H1 (cell line): ENCODE data around the gene B4GALT5. TPM values are rescaled to one million over a fixed set of nuclear protein-coding genes. Genes with fewer than 3 reads are reported as not detected.

Source experiments
- CTCF ChIA-PET: fragments of 300-600 bp; sonication (Branson Sonifier 250); formaldehyde crosslinking; loops from one replicate; lab custom pipeline; 2021; ENCODE audit not compliant: partially characterized antibody; lab: Charles Lee
- POLR2A ChIA-PET: fragments of 300-600 bp; sonication (Branson Sonifier 250); formaldehyde crosslinking; loops from one replicate; lab custom pipeline; 2021; ENCODE audit warnings: inconsistent platforms; ENCODE audit not compliant: partially characterized antibody; lab: Charles Lee
- DNase-seq, 2 experiments: peaks; one replicate each; pipeline versions ENCODE4 v3.0.0 to v3.0.0-alpha.2; 2010 to 2022; ENCODE audit warnings: low spot score in 2 of 2, low read depth in 1 of 2, mixed read lengths in 1 of 2
- FAIRE-seq: peaks from 2 replicates; lab custom pipeline; 2011; peaks lifted over from hg19 to GRCh38; lab: Jason Lieb, UNC
- H2AFZ ChIP-seq: 2 replicates; pipeline ENCODE4 v1.8.1; 2012; ENCODE audit warnings: low read length, inconsistent platforms
- H2AK5ac ChIP-seq: 2 replicates; pipeline ENCODE4 v1.6.1; 2013; ENCODE audit warnings: low read depth, low read length
- H2BK120ac ChIP-seq: replicated peaks from 2 replicates; pipeline ENCODE3; 2013; ENCODE audit warnings: low read depth, low read length, inconsistent platforms
- H2BK12ac ChIP-seq: 2 replicates; pipeline ENCODE4 v1.6.1; 2013; ENCODE audit warnings: low read depth, low read length
- H2BK15ac ChIP-seq: 2 replicates; pipeline ENCODE4 v1.6.1; 2013; ENCODE audit warnings: low read length
- H2BK20ac ChIP-seq: 2 replicates; pipeline ENCODE4 v1.6.1; 2013; ENCODE audit warnings: low read length
- H2BK5ac ChIP-seq: 2 replicates; pipeline ENCODE4 v1.6.1; 2013; ENCODE audit warnings: low read depth, low read length
- H3K14ac ChIP-seq: 2 replicates; pipeline ENCODE4 v1.6.1; 2013; ENCODE audit warnings: inconsistent platforms; ENCODE audit not compliant: insufficient read length
- H3K18ac ChIP-seq: 2 replicates; pipeline ENCODE4 v1.6.1; 2013; ENCODE audit warnings: low read length; ENCODE audit errors: extremely low read depth
- H3K23ac ChIP-seq: 2 replicates; pipeline ENCODE4 v1.6.1; 2013; ENCODE audit warnings: inconsistent platforms; ENCODE audit not compliant: insufficient read length
- H3K23me2 ChIP-seq: 2 replicates; pipeline ENCODE4 v1.6.1; 2013; ENCODE audit warnings: low read depth, low read length
- H3K27ac ChIP-seq: 2 replicates; pipeline ENCODE4 v1.6.1; 2011; ENCODE audit warnings: low read depth, low read length, inconsistent platforms
- H3K27me3 ChIP-seq, 4 experiments: replicated peaks in 1 of 4; 1 replicate in 1 of 4; 2 replicates in 3 of 4; pipeline versions ENCODE4 v1.6.1 to v1.8.1; 2011 to 2013; ENCODE audit warnings: low read length in 3 of 4, mild to moderate bottlenecking in 3 of 4, inconsistent platforms in 2 of 4, mixed read lengths in 2 of 4, moderate library complexity in 1 of 4; ENCODE audit not compliant: control insufficient read depth in 3 of 4, insufficient read depth in 3 of 4; ENCODE audit errors: extremely low read depth in 1 of 4
- H3K36me3 ChIP-seq, 4 experiments: 2 replicates each; pipeline versions ENCODE4 v1.6.1 to v1.8.1; 2011 to 2013; ENCODE audit warnings: mild to moderate bottlenecking in 4 of 4, low read length in 3 of 4, moderate library complexity in 2 of 4, control low read depth in 1 of 4, inconsistent platforms in 1 of 4; ENCODE audit not compliant: insufficient read depth in 4 of 4, control insufficient read depth in 2 of 4
- H3K4ac ChIP-seq: replicated peaks from 2 replicates; pipeline ENCODE3; 2013; ENCODE audit warnings: low read length, low read depth, mixed read lengths, inconsistent platforms; ENCODE audit not compliant: insufficient read length
- H3K4me1 ChIP-seq, 4 experiments: replicated peaks in 1 of 4; 1 replicate in 1 of 4; 2 replicates in 3 of 4; pipeline versions ENCODE4 v1.6.1 to v1.8.1; 2011 to 2013; ENCODE audit warnings: low read length in 3 of 4, inconsistent platforms in 2 of 4, mixed read lengths in 1 of 4; ENCODE audit not compliant: insufficient read depth in 4 of 4, control insufficient read depth in 3 of 4
- H3K4me2 ChIP-seq, 2 experiments: 2 replicates each; pipeline versions ENCODE4 v1.6.1 to v1.8.1; 2011 to 2013; ENCODE audit warnings: low read depth in 2 of 2, low read length in 2 of 2, control low read depth in 1 of 2, inconsistent platforms in 1 of 2, mild to moderate bottlenecking in 1 of 2; ENCODE audit not compliant: insufficient read depth in 1 of 2
- H3K4me3 ChIP-seq, 4 experiments: fragments of 200-600, 300-600 bp in 1 of 4; sonication (generic), shearing (Covaris generic), sonication (Bioruptor Twin) in 1 of 4; 2 replicates each; pipeline versions ENCODE4 v1.5.1 to v1.8.1; 2011 to 2016; ENCODE audit warnings: low read length in 4 of 4, low read depth in 3 of 4, control low read depth in 2 of 4, inconsistent platforms in 2 of 4, mild to moderate bottlenecking in 2 of 4, mixed read lengths in 1 of 4, moderate library complexity in 1 of 4; ENCODE audit not compliant: insufficient read depth in 2 of 4; ENCODE audit errors: extremely low read depth in 1 of 4
- H3K56ac ChIP-seq: replicated peaks from 2 replicates; pipeline ENCODE3; 2013; ENCODE audit warnings: low read depth, mild to moderate bottlenecking, mixed read lengths, low read length, inconsistent platforms; ENCODE audit not compliant: insufficient read length
- H3K79me1 ChIP-seq: 2 replicates; pipeline ENCODE4 v1.6.1; 2013; ENCODE audit warnings: low read depth, low read length, control low read depth
- H3K79me2 ChIP-seq, 2 experiments: 2 replicates each; pipeline versions ENCODE4 v1.6.1 to v1.8.1; 2012 to 2013; ENCODE audit warnings: low read length in 2 of 2, mild to moderate bottlenecking in 2 of 2, inconsistent platforms in 1 of 2; ENCODE audit not compliant: insufficient read depth in 2 of 2, control insufficient read depth in 1 of 2
- H3K9ac ChIP-seq, 4 experiments: replicated peaks in 1 of 4; 1 replicate in 1 of 4; 2 replicates in 3 of 4; pipeline versions ENCODE4 v1.6.1 to v1.8.1; 2011 to 2013; ENCODE audit warnings: low read depth in 3 of 4, low read length in 3 of 4, control low read depth in 2 of 4, mild to moderate bottlenecking in 2 of 4, moderate library complexity in 2 of 4, inconsistent platforms in 1 of 4; ENCODE audit errors: extremely low read depth in 1 of 4
- H3K9me3 ChIP-seq, 2 experiments: 2 replicates each; pipeline versions ENCODE4 v1.6.1 to v1.8.1; 2012 to 2013; ENCODE audit warnings: mild to moderate bottlenecking in 2 of 2, moderate library complexity in 2 of 2, control low read depth in 1 of 2, inconsistent platforms in 1 of 2, low read depth in 1 of 2, low read length in 1 of 2, mixed read lengths in 1 of 2; ENCODE audit not compliant: insufficient read depth in 2 of 2
- H4K20me1 ChIP-seq, 2 experiments: replicated peaks in 1 of 2; 2 replicates each; pipeline versions ENCODE3 to v1.8.1; 2011 to 2013; ENCODE audit warnings: inconsistent platforms in 2 of 2, low read length in 2 of 2, mild to moderate bottlenecking in 1 of 2; ENCODE audit not compliant: insufficient read depth in 2 of 2, control insufficient read depth in 1 of 2
- H4K5ac ChIP-seq: 2 replicates; pipeline ENCODE4 v1.6.1; 2013; ENCODE audit warnings: low read length, low read depth, mixed read lengths, inconsistent platforms; ENCODE audit not compliant: insufficient read length
- H4K8ac ChIP-seq: 2 replicates; pipeline ENCODE4 v1.8.0; 2013; ENCODE audit warnings: mild to moderate bottlenecking, moderate library complexity, low read length, inconsistent platforms; ENCODE audit not compliant: insufficient read depth; ENCODE audit errors: extremely low read depth
- H4K91ac ChIP-seq: replicated peaks from 2 replicates; pipeline ENCODE3; 2013; ENCODE audit warnings: low read length, mixed read lengths, inconsistent platforms; ENCODE audit not compliant: insufficient read length
- PHF8 ChIP-seq: fragments of 200-600 bp; sonication (generic); conservative IDR thresholded peaks from 2 replicates; pipeline ENCODE4 v1.7.1; 2012; ENCODE audit warnings: low read depth, mild to moderate bottlenecking, inconsistent platforms, low read length, moderate library complexity
- POLR2A ChIP-seq, 2 experiments: IDR thresholded peaks; 1 replicate in 1 of 2; 2 replicates in 1 of 2; pipeline ENCODE4 v1.6.1; 2011; ENCODE audit warnings: low read depth in 2 of 2, low read length in 2 of 2, mild to moderate bottlenecking in 2 of 2; ENCODE audit errors: control extremely low read depth in 1 of 2
- RAD21 ChIP-seq, 2 experiments: IDR thresholded peaks in 1 of 2; conservative IDR thresholded peaks in 1 of 2; 2 replicates each; pipeline ENCODE4 v1.6.1; 2011; ENCODE audit warnings: low read depth in 2 of 2, low read length in 2 of 2, improper control_type of control experiment in 1 of 2, inconsistent platforms in 1 of 2, mild to moderate bottlenecking in 1 of 2, moderate library complexity in 1 of 2
- WGBS, 2 experiments: shearing (Covaris generic) in 1 of 2; methylation state at CpG; one replicate each; pipeline versions ENCODE4 v1.1.6 to v1.1.7; 2013 to 2015; ENCODE audit warnings: low lambda C conversion rate in 2 of 2, mixed read lengths in 2 of 2, inconsistent platforms in 1 of 2, low coverage in 1 of 2, missing lambda C conversion rate in 1 of 2; ENCODE audit not compliant: insufficient replicate concordance in 2 of 2, insufficient coverage in 1 of 2, insufficient read length in 1 of 2; ENCODE audit errors: extremely low coverage in 1 of 2, missing lambda C conversion rate in 1 of 2; 5-methylcytosine and 5-hydroxymethylcytosine counted together
- polyA plus RNA-seq, 7 experiments: library from polyadenylated mRNA; depleted of rRNA in 3 of 7; stranded (reverse) in 5 of 7; unstranded in 2 of 7; fragments of >200 nt in 5 of 7; fragments of 200-250 nt in 2 of 7; gene quantifications; 1 replicate in 5 of 7; 2 replicates in 1 of 7; 4 replicates in 1 of 7; pipeline versions ENCODE4 v1.2.1 to v1.2.3, GENCODE V29; 2011 to 2013; ENCODE audit warnings: missing spikeins in 2 of 7, mixed read lengths in 2 of 7
- total RNA-seq: library from RNA; stranded (reverse); fragmentation: NEBNext Ultra II Directional; extraction: Animal tissue kit (Norgen Biotek cat#: 25700); gene quantifications from 2 replicates; pipeline ENCODE4 v1.2.1, GENCODE V29; 2021

B4GALT5 gene
- total and polyA plus RNA-seq, 2 of the 8 experiments (the other 6 are each of a cell fraction or from before 2014, with no cell fraction given) = 46.5 to 75.4 TPM

GRCh38 chr20:49631061-49631716 lies 82.5 kb downstream of the B4GALT5 start:
- H3K27ac ChIP-seq = peak overlapping the region; percentile 24; the same call in 1 of the 2 replicates
- H2AK5ac ChIP-seq = no peak overlapping the region
- H4K5ac ChIP-seq = peak overlapping the region; percentile 29
- peaks cover 0 to 10% of the 10 kb centered on the region in 2 experiments for H4K20me1 ChIP-seq
- H3K79me2 ChIP-seq = no peaks in the 10 kb centered on the region
- H3K79me1 ChIP-seq = no peaks in the 10 kb centered on the region; the same call in 1 of the 2 replicates
- H2BK15ac ChIP-seq = no peak overlapping the region
- H3K18ac ChIP-seq = no peak overlapping the region
- H3K4ac ChIP-seq = no peak overlapping the region
- no peak overlapping the region for H2BK5ac ChIP-seq
- H3K23ac ChIP-seq = no peak overlapping the region
- no peak overlapping the region for H2BK20ac ChIP-seq
- TF ChIP-seq POLR2A (IDR thresholded peaks at IDR 0.05; ENCODE audit: control extremely low read depth in 1 of 2, low read depth in 2 of 2, low read length in 2 of 2) (peak in 1 of 2 experiments; percentile 26; a peak in 1 of 3 replicates), PHF8 (no peak), RAD21 (IDR thresholded peaks at IDR 0.05 in 1 of 2, conservative IDR thresholded peaks at IDR 0.05 in 1 of 2; ENCODE audit: low read depth in 2 of 2, low read length in 2 of 2) (no peak)
- no peak overlapping the region for H3K14ac ChIP-seq
- no peaks in the 10 kb centered on the region for H3K23me2 ChIP-seq
- H2BK120ac ChIP-seq = no peak overlapping the region
- H3K4me2 ChIP-seq = peak overlapping the region in 1 of 2 experiments; percentile 37; a peak in 1 of 4 replicates
- POLR2A ChIA-PET = interaction anchor here (0.6 to 1.5 kb wide), 4 partner anchors 8 to 184 kb away, joined by 3 to 7 read pairs (median 4); no protein-coding TSS in a partner anchor
- no peak overlapping the region for H2AFZ ChIP-seq
- H3K4me3 ChIP-seq = no peak overlapping the region
- H3K9ac ChIP-seq = peak overlapping the region in 1 of 4 experiments; percentile 14; a peak in 1 of 7 replicates
- no peak overlapping the region for H2BK12ac ChIP-seq
- H3K36me3 ChIP-seq = peaks cover 0 to 18% (median 6%) of the 10 kb centered on the region in 4 experiments
- DNase-seq = no peak
- CTCF ChIA-PET = interaction anchor here (0.5 to 3.0 kb wide), 12 partner anchors 9 to 376 kb away, joined by 3 to 18 read pairs (median 4); no protein-coding TSS in a partner anchor
- no peak overlapping the region for H3K56ac ChIP-seq
- H3K9me3 ChIP-seq = no peaks in the 10 kb centered on the region
- no peaks in the 10 kb centered on the region for H3K27me3 ChIP-seq
- peak overlapping the region; percentile 48 for H4K91ac ChIP-seq
- H4K8ac ChIP-seq = no peak overlapping the region; the same call in 1 of the 2 replicates
- no peak for FAIRE-seq
- WGBS, 2 experiments = 83% methylated on average over 9 of the region's 9 CpGs; no CpG with 5 or more reads in 1 of the 2 experiments
- H3K4me1 ChIP-seq = peaks cover 5 to 20% (median 12%) of the 10 kb centered on the region in 4 experiments
